ENCODE results near the gene RPN2.

Gene RPN2

GRCh38 chr20:37185686-37186085 is 6.6 kb downstream of the RPN2 start:
- Histone ChIP-seq H3K4me3 (ENCODE audit: low read depth, low read length) (no peak overlapping the region), H2AFZ (ENCODE audit: low read length, unreplicated experiment) (no peak overlapping the region), H3K36me3 (ENCODE audit: insufficient read depth, low read length) (peaks cover 5% of the 10 kb centered on the region; the same call in 1 of the 2 replicates), H3K27me3 (ENCODE audit: insufficient read depth, low read length) (no peaks in the 10 kb centered on the region), H3K4me1 (ENCODE audit: control insufficient read depth, insufficient read depth, low read length, unreplicated experiment) (peaks cover under 1% of the 10 kb centered on the region), H3K27ac (ENCODE audit: low read depth, low read length) (no peak overlapping the region), H3K79me2 (ENCODE audit: control insufficient read depth, insufficient read depth, low read length, unreplicated experiment) (peaks cover 68% of the 10 kb centered on the region)

GRCh38 chr20:37188787-37189186 is 9.7 kb downstream of the RPN2 start:
- no peaks in the 10 kb centered on the region for H3K4me1 ChIP-seq (ENCODE audit: control insufficient read depth, insufficient read depth, low read length, unreplicated experiment)
- H3K36me3 ChIP-seq (ENCODE audit: insufficient read depth, low read length): peaks cover 5% of the 10 kb centered on the region; the same call in 1 of the 2 replicates
- H3K27me3 ChIP-seq (ENCODE audit: insufficient read depth, low read length): no peaks in the 10 kb centered on the region
- no peak overlapping the region for H2AFZ ChIP-seq (ENCODE audit: low read length, unreplicated experiment)
- H3K4me3 ChIP-seq (ENCODE audit: low read depth, low read length): no peak overlapping the region
- H3K79me2 ChIP-seq (ENCODE audit: control insufficient read depth, insufficient read depth, low read length, unreplicated experiment): peaks cover 58% of the 10 kb centered on the region
- H3K27ac ChIP-seq (ENCODE audit: low read depth, low read length): no peak overlapping the region

GRCh38 chr20:37189416-37190016 is 10.4 kb downstream of the RPN2 start:
- H2AFZ ChIP-seq (ENCODE audit: low read length, unreplicated experiment): no peak overlapping the region
- H3K4me3 ChIP-seq (ENCODE audit: low read depth, low read length): no peak overlapping the region
- no peak overlapping the region for H3K27ac ChIP-seq (ENCODE audit: low read depth, low read length)
- H3K27me3 ChIP-seq (ENCODE audit: insufficient read depth, low read length): no peaks in the 10 kb centered on the region
- H3K4me1 ChIP-seq (ENCODE audit: control insufficient read depth, insufficient read depth, low read length, unreplicated experiment): no peaks in the 10 kb centered on the region
- H3K79me2 ChIP-seq (ENCODE audit: control insufficient read depth, insufficient read depth, low read length, unreplicated experiment): peaks cover 55% of the 10 kb centered on the region
- H3K36me3 ChIP-seq (ENCODE audit: insufficient read depth, low read length): peaks cover 5% of the 10 kb centered on the region; the same call in 1 of the 2 replicates

GRCh38 chr20:37190354-37191112 is 11.4 kb downstream of the RPN2 start:
- no peaks in the 10 kb centered on the region for H3K27me3 ChIP-seq (ENCODE audit: insufficient read depth, low read length)
- no peak overlapping the region for H3K4me3 ChIP-seq (ENCODE audit: low read depth, low read length)
- no peak overlapping the region for H2AFZ ChIP-seq (ENCODE audit: low read length, unreplicated experiment)
- H3K79me2 ChIP-seq (ENCODE audit: control insufficient read depth, insufficient read depth, low read length, unreplicated experiment): peaks cover 48% of the 10 kb centered on the region
- no peaks in the 10 kb centered on the region for H3K4me1 ChIP-seq (ENCODE audit: control insufficient read depth, insufficient read depth, low read length, unreplicated experiment)
- H3K36me3 ChIP-seq (ENCODE audit: insufficient read depth, low read length): peaks cover 5% of the 10 kb centered on the region; the same call in 1 of the 2 replicates
- no peak overlapping the region for H3K27ac ChIP-seq (ENCODE audit: low read depth, low read length)

- Histone ChIP-seq H3K27ac (ENCODE audit: low read depth, low read length) (no peak overlapping the region), H3K4me1 (ENCODE audit: control insufficient read depth, insufficient read depth, low read length, unreplicated experiment) (no peaks in the 10 kb centered on the region), H3K4me3 (ENCODE audit: low read depth, low read length) (no peak overlapping the region), H3K36me3 (ENCODE audit: insufficient read depth, low read length) (0 out of 2 replicates have a peak, but pooled peaks cover 5% of the 10 kb centered on the region), H3K79me2 (ENCODE audit: control insufficient read depth, insufficient read depth, low read length, unreplicated experiment) (peaks cover 52% of the 10 kb centered on the region), H3K27me3 (ENCODE audit: insufficient read depth, low read length) (no peaks in the 10 kb centered on the region), H2AFZ (ENCODE audit: low read length, unreplicated experiment) (no peak overlapping the region)
These were observed 13.2 kb downstream of the RPN2 start for GRCh38 chr20:37192137-37192854.

- H3K27me3 ChIP-seq (ENCODE audit: insufficient read depth, low read length): no peaks in the 10 kb centered on the region
- H3K36me3 ChIP-seq (ENCODE audit: insufficient read depth, low read length): 0 out of 2 replicates have a peak, but pooled peaks cover 5% of the 10 kb centered on the region
- no peak overlapping the region for H2AFZ ChIP-seq (ENCODE audit: low read length, unreplicated experiment)
- H3K27ac ChIP-seq (ENCODE audit: low read depth, low read length): no peak overlapping the region
- no peak overlapping the region for H3K4me3 ChIP-seq (ENCODE audit: low read depth, low read length)
- H3K79me2 ChIP-seq (ENCODE audit: control insufficient read depth, insufficient read depth, low read length, unreplicated experiment): peaks cover 61% of the 10 kb centered on the region
- H3K4me1 ChIP-seq (ENCODE audit: control insufficient read depth, insufficient read depth, low read length, unreplicated experiment): no peaks in the 10 kb centered on the region
These were observed 14.1 kb downstream of the RPN2 start for GRCh38 chr20:37193226-37193625.

GRCh38 chr20:37193821-37194220 is 14.7 kb downstream of the RPN2 start:
- H3K4me1 ChIP-seq (ENCODE audit: control insufficient read depth, insufficient read depth, low read length, unreplicated experiment): no peaks in the 10 kb centered on the region
- H2AFZ ChIP-seq (ENCODE audit: low read length, unreplicated experiment): no peak overlapping the region
- H3K27me3 ChIP-seq (ENCODE audit: insufficient read depth, low read length): no peaks in the 10 kb centered on the region
- H3K79me2 ChIP-seq (ENCODE audit: control insufficient read depth, insufficient read depth, low read length, unreplicated experiment): peaks cover 59% of the 10 kb centered on the region
- H3K36me3 ChIP-seq (ENCODE audit: insufficient read depth, low read length): 0 out of 2 replicates have a peak, but pooled peaks cover 5% of the 10 kb centered on the region
- H3K27ac ChIP-seq (ENCODE audit: low read depth, low read length): no peak overlapping the region
- H3K4me3 ChIP-seq (ENCODE audit: low read depth, low read length): no peak overlapping the region

- H3K79me2 ChIP-seq (ENCODE audit: control insufficient read depth, insufficient read depth, low read length, unreplicated experiment): peaks cover 53% of the 10 kb centered on the region
These were observed 15.7 kb downstream of the RPN2 start for GRCh38 chr20:37194621-37195417.

GRCh38 chr20:37198932-37199660 is 20.0 kb downstream of the RPN2 start:
- Histone ChIP-seq H2AFZ (ENCODE audit: low read length, unreplicated experiment) (no peak overlapping the region), H3K36me3 (ENCODE audit: insufficient read depth, low read length) (peaks cover 12% of the 10 kb centered on the region; the same call in 1 of the 2 replicates), H3K27ac (ENCODE audit: low read depth, low read length) (no peak overlapping the region), H3K4me1 (ENCODE audit: control insufficient read depth, insufficient read depth, low read length, unreplicated experiment) (peaks cover 10% of the 10 kb centered on the region), H3K4me3 (ENCODE audit: low read depth, low read length) (no peak overlapping the region), H3K27me3 (ENCODE audit: insufficient read depth, low read length) (no peaks in the 10 kb centered on the region), H3K79me2 (ENCODE audit: control insufficient read depth, insufficient read depth, low read length, unreplicated experiment) (peaks cover 34% of the 10 kb centered on the region)

More at GRCh38 chr20:37194621-37195417, 15.7 kb downstream of the RPN2 start:
- Histone ChIP-seq H2AFZ (ENCODE audit: low read length, unreplicated experiment) (no peak overlapping the region), H3K36me3 (ENCODE audit: insufficient read depth, low read length) (0 out of 2 replicates have a peak, but pooled peaks cover 4% of the 10 kb centered on the region), H3K27me3 (ENCODE audit: insufficient read depth, low read length) (no peaks in the 10 kb centered on the region), H3K27ac (ENCODE audit: low read depth, low read length) (no peak overlapping the region), H3K4me3 (ENCODE audit: low read depth, low read length) (no peak overlapping the region), H3K4me1 (ENCODE audit: control insufficient read depth, insufficient read depth, low read length, unreplicated experiment) (no peaks in the 10 kb centered on the region)
